ENCODE results near the gene FEZF2.

FEZF2 gene

GRCh38 chr3:62373215-62373614 is at the start of gene FEZF2:
Gene FEZF2 (minus strand): TSS chr3:62373550. CDS start chr3:62372868, 682 bp downstream.
- DNase-seq (ENCODE audit: low read depth, low spot score) = no peak

GRCh38 chr3:62421207-62421606 is 47.9 kb upstream of the FEZF2 start:
- DNase-seq (ENCODE audit: low read depth, low spot score) = no peak

GRCh38 chr3:62416144-62416543 is 42.8 kb upstream of the FEZF2 start:
- no peak for DNase-seq (ENCODE audit: low read depth, low spot score)

- DNase-seq (ENCODE audit: low read depth, low spot score) = no peak
These were observed 42.0 kb upstream of the FEZF2 start for GRCh38 chr3:62415312-62415801.

- no peak for DNase-seq (ENCODE audit: low read depth, low spot score)
These were observed 41.4 kb upstream of the FEZF2 start for GRCh38 chr3:62414786-62415185.

- no peak for DNase-seq (ENCODE audit: low read depth, low spot score)
These were observed 40.3 kb upstream of the FEZF2 start for GRCh38 chr3:62413687-62414086.

GRCh38 chr3:62406945-62407344 is 33.6 kb upstream of the FEZF2 start:
- no peak for DNase-seq (ENCODE audit: low read depth, low spot score)

- DNase-seq (ENCODE audit: low read depth, low spot score) = no peak
These were observed 32.2 kb upstream of the FEZF2 start for GRCh38 chr3:62405566-62405965.

- DNase-seq (ENCODE audit: low read depth, low spot score) = no peak
These were observed 31.8 kb upstream of the FEZF2 start for GRCh38 chr3:62405135-62405534.

GRCh38 chr3:62404321-62404720 is 31.0 kb upstream of the FEZF2 start:
- DNase-seq (ENCODE audit: low read depth, low spot score) = no peak

GRCh38 chr3:62403765-62404164 is 30.4 kb upstream of the FEZF2 start:
- no peak for DNase-seq (ENCODE audit: low read depth, low spot score)

- DNase-seq (ENCODE audit: low read depth, low spot score) = no peak
These were observed 19.4 kb upstream of the FEZF2 start for GRCh38 chr3:62392626-62393292.

GRCh38 chr3:62387251-62387650 is 13.9 kb upstream of the FEZF2 start:
- DNase-seq (ENCODE audit: low read depth, low spot score) = no peak

- no peak for DNase-seq (ENCODE audit: low read depth, low spot score)
These were observed 6.0 kb upstream of the FEZF2 start for GRCh38 chr3:62379321-62379798.

GRCh38 chr3:62378921-62379320 is 5.6 kb upstream of the FEZF2 start:
- no peak for DNase-seq (ENCODE audit: low read depth, low spot score)

GRCh38 chr3:62378311-62378789 is 5.0 kb upstream of the FEZF2 start:
- no peak for DNase-seq (ENCODE audit: low read depth, low spot score)

GRCh38 chr3:62376906-62377877 is 3.8 kb upstream of the FEZF2 start:
- no peak for DNase-seq (ENCODE audit: low read depth, low spot score)

GRCh38 chr3:62376454-62376720 is 3.0 kb upstream of the FEZF2 start:
- no peak for DNase-seq (ENCODE audit: low read depth, low spot score)

GRCh38 chr3:62375655-62376453 is 2.5 kb upstream of the FEZF2 start:
- no peak for DNase-seq (ENCODE audit: low read depth, low spot score)

GRCh38 chr3:62374341-62375218 is 1.2 kb upstream of the FEZF2 start:
- no peak for DNase-seq (ENCODE audit: low read depth, low spot score)

Data from activated naive CD8-positive, alpha-beta T cell treated with anti-CD3 and anti-CD28 coated beads, Interleukin-2, amount 50 U/mL, for 16 hours (primary cell).